Measurements from ENCODE around the gene TEK.

- no peak for TF ChIP-seq CTCF (conservative IDR thresholded peaks at IDR 0.05)
- no peak for TF ChIP-seq EZH2 (IDR thresholded peaks at IDR 0.05; ENCODE audit: low read depth)
These were observed 48.1 kb downstream of the TEK start for GRCh38 chr9:27157097-27157496.

Data from PC-9 (cell line).